ENCODE measurements around the gene SNX5. TPM values are rescaled to one million over a fixed set of nuclear protein-coding genes. Genes with fewer than 3 reads are reported as not detected.

The SNX5 gene
- total RNA-seq, 2 donors from 2014 or later: 207 to 208 TPM

DNA sequence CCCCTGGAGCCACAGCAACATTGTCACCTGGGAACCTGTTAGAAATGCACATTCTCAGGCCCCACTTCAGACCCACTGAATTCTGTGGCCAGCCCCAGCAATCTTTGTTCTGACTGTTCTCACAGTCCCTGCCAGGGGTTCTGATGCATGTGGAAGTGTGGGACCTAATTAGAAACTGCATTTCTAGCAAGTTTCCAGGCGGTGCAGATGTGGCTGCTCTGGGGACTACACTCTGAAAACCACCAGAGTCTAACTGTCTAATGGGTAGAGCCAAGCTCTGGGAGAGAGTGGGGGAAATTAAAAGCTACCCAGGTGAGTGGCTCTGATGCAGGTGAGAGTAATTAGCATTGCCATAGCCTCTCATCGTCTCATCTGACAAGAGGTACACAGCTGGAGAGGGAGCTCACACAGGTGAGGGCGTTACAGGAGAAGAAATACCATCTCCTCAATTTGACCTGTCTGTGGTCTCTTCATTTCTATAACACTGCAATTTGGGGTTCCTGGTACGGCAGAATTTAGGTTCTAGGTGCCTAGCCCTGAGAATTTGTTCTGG is 66.0 kb downstream of the SNX5 start:
- H3K27ac Mint-ChIP-seq: no peak overlapping the region

DNA sequence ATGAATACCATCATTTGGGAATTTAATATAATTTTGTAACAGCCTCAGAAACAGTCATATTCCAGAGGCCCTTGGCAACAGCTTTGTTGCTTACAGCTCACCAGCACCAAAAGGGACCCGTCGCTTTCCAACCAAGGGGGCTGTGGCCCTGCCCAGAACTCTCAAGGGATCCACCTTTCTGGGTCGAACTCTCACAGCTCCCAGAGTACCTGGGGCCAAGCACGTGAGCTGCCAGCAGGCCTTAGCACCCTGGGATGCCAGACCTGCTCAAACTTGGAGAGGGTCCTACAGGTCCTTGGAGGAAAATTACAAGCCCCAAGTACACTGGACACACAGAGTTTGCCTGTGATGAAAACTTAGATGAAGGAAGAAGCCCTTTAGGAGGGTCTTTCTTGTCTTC is 66.6 kb downstream of the SNX5 start:
- Mint-ChIP-seq H3K9me3 (no peaks in the 10 kb centered on the region), H3K27me3 (ENCODE audit: low read depth) (peaks cover 27% of the 10 kb centered on the region), H3K27ac (no peak overlapping the region), H3K4me3 (no peak overlapping the region), H3K36me3 (ENCODE audit: insufficient read depth in 2 of 2) (no peaks in the 10 kb centered on the region), H3K4me1 (ENCODE audit: low read depth) (peaks cover 9% of the 10 kb centered on the region)
- DNase-seq: no peak
- no peak for ATAC-seq (replicated peaks in 1 of 2)

More for the DNA sequence above, 66.0 kb downstream of the SNX5 start:
- H3K4me1 Mint-ChIP-seq (ENCODE audit: low read depth): peaks cover 8% of the 10 kb centered on the region
- H3K4me3 Mint-ChIP-seq: no peak overlapping the region
- peaks cover 20% of the 10 kb centered on the region for H3K27me3 Mint-ChIP-seq (ENCODE audit: low read depth)
- H3K36me3 Mint-ChIP-seq (ENCODE audit: insufficient read depth in 2 of 2): no peaks in the 10 kb centered on the region
- H3K9me3 Mint-ChIP-seq: no peaks in the 10 kb centered on the region
- no peak for DNase-seq
- ATAC-seq (replicated peaks in 1 of 2): no peak

DNA sequence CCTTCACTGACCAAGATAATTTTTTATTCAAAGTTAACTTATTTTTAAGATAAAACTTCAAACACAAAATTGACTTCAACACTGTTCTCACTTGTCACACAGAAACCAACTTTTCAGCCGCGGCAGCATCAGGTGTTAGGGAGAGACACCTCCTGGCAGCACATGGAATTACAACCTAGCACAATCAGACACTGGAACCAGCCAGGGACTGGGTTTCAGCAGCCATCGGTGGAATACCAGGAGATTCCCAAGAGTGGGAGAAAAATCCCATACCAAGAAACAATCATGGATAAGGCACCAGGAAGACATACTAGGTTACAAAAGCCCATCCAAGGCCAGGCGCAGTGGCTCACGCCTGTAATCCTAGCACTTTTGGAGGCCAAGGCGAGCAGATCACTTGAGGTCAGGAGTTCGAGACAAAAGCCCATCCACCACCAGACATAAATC is 70.0 kb downstream of the SNX5 start:
- peaks cover 43% of the 10 kb centered on the region for H3K27me3 Mint-ChIP-seq (ENCODE audit: low read depth)
- H3K27ac Mint-ChIP-seq: no peak overlapping the region
- peak; percentile 39 to 67 for ATAC-seq (replicated peaks in 1 of 2)
- no peak overlapping the region for H3K4me3 Mint-ChIP-seq
- peaks cover 19% of the 10 kb centered on the region for H3K4me1 Mint-ChIP-seq (ENCODE audit: low read depth)
- no peaks in the 10 kb centered on the region for H3K36me3 Mint-ChIP-seq (ENCODE audit: insufficient read depth in 2 of 2)
- DNase-seq: peak; percentile 64 to 71
- no peaks in the 10 kb centered on the region for H3K9me3 Mint-ChIP-seq

DNA sequence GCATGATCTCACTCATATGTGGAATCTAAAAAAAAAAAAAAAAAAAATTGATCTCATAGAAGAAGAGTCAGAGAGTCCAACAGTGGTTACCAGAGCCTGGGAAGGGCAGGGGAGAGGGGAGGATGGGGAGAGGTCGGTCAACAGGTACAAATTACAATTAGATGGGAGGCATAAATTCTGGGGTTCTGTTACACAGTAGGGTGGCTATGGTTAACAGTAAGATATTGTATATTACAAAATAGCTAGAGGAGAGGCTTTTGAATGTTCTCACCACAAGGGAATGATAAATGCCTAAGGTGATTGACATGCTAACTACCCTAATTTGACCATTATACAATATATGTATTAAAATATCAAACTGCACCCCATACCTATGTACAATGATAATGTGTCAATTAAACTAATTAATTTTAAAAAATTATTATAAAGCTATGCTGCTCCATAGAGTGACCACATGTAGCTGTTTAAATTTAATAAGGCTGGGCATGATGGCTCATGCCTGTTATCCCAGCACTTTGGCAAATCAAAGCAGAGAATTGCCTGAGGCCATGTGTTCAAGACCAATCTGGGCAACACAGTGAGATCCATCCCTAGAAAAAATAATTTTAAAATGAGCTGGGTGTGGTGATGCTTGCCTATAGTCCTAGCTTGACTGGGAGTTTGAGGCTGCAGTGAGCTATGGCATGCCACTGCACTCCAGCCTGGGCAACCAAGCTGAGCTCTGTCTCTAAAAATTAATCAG is 70.9 kb downstream of the SNX5 start:
- Mint-ChIP-seq H3K36me3 (ENCODE audit: insufficient read depth in 2 of 2) (no peaks in the 10 kb centered on the region), H3K4me3 (no peak overlapping the region), H3K4me1 (ENCODE audit: low read depth) (peaks cover 19% of the 10 kb centered on the region), H3K27me3 (ENCODE audit: low read depth) (peaks cover 38% of the 10 kb centered on the region), H3K9me3 (no peaks in the 10 kb centered on the region), H3K27ac (peak overlapping the region; percentile 46)
- ATAC-seq (replicated peaks in 1 of 2): no peak
- no peak for DNase-seq

DNA sequence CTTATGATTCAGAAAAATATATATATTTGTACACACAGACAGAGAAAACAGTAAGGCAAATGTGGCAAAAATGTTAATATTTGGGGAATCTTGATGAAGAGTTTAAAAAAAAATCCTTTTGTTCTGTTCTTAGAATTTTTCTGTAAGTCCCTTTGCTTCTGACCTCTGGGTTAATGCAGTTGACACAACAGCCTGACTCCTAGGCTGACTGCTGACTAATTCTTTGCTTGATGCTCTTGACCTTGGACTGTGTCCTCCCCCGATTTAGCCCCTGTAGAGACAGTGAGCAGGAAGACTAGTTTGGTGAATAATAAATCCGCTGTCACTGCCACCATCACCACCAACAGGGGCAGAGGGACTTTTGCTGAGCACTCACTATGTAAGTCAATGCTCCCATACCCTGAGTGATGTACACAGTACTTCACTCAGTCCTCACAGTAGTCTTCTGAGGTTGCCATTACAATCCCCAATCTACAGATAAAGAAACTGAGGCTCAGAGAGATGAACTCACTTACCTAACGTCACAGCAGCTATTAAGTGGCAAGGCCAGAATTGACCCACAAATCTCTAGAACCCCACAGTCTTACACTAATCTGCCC is 71.7 kb downstream of the SNX5 start:
- no peak for DNase-seq
- Mint-ChIP-seq H3K27me3 (ENCODE audit: low read depth) (peaks cover 42% of the 10 kb centered on the region), H3K27ac (no peak overlapping the region), H3K9me3 (no peaks in the 10 kb centered on the region), H3K4me3 (no peak overlapping the region), H3K36me3 (ENCODE audit: insufficient read depth in 2 of 2) (no peaks in the 10 kb centered on the region), H3K4me1 (ENCODE audit: low read depth) (peaks cover 19% of the 10 kb centered on the region)
- peak; percentile 31 to 44 for ATAC-seq (replicated peaks in 1 of 2)

DNA sequence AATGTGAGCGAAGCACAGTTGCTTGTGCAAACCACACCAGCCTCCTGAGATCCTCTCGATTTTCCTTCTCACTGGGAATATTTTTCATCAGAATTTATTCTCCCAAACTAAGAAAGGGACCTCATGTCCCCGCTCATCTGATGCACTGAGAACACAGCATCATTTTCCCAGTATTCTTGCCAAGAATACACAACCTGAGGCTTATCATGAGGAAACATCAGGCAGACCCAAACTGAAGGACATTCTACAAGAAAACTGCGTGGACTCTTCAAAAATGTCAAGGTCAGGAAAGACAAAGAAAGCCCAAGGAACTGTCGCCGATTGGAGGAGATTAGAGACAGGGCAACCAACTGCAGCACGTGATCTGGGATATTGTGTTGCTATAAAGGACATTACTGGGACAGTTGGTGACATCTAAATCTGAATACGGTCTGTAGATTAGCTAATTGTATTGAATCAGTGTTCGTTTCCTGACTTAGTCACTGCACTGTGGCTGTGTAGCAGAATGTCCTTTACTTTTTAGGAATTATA is 72.3 kb downstream of the SNX5 start:
- Mint-ChIP-seq H3K4me3 (peak overlapping the region; percentile 56 to 78), H3K4me1 (ENCODE audit: low read depth) (peaks cover 19% of the 10 kb centered on the region), H3K27ac (no peak overlapping the region), H3K9me3 (no peaks in the 10 kb centered on the region), H3K36me3 (ENCODE audit: insufficient read depth in 2 of 2) (no peaks in the 10 kb centered on the region), H3K27me3 (ENCODE audit: low read depth) (peaks cover 48% of the 10 kb centered on the region)
- no peak for ATAC-seq (replicated peaks in 1 of 2)
- DNase-seq: no peak

DNA sequence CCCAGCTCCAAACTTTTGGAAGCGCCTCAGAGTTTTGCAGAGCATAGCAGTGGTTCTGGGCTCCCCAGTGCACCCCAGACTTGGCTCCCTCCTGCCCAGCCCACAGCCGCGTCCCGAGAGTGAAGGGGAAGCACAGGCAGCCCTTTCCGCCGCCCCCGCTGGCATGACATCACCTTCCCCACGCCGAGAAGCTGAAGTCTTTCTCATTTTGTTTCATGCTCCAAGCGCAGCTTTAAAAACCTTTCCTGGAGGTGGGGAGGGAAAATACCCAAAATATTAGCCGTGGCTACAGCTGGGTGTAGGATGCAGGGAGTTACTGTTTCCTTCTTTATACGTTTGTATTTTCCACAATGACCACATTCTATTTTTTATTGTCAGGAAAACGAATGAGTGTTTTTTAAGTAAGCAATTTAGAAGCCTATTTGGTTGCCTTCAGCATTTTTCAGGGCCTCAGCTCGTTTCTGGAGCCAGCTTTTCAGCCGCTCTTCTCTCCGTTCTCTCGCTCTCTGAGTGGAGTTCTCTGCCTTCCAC is 72.9 kb downstream of the SNX5 start:
- peak; percentile 89 to 93 for ATAC-seq (replicated peaks in 1 of 2)
- H3K27ac Mint-ChIP-seq: no peak overlapping the region
- H3K4me3 Mint-ChIP-seq: peak overlapping the region; percentile 56 to 78
- no peaks in the 10 kb centered on the region for H3K9me3 Mint-ChIP-seq
- H3K27me3 Mint-ChIP-seq (ENCODE audit: low read depth): peaks cover 49% of the 10 kb centered on the region
- H3K36me3 Mint-ChIP-seq (ENCODE audit: insufficient read depth in 2 of 2): no peaks in the 10 kb centered on the region
- H3K4me1 Mint-ChIP-seq (ENCODE audit: low read depth): peaks cover 19% of the 10 kb centered on the region
- peak; percentile 70 to 80 for DNase-seq

DNA sequence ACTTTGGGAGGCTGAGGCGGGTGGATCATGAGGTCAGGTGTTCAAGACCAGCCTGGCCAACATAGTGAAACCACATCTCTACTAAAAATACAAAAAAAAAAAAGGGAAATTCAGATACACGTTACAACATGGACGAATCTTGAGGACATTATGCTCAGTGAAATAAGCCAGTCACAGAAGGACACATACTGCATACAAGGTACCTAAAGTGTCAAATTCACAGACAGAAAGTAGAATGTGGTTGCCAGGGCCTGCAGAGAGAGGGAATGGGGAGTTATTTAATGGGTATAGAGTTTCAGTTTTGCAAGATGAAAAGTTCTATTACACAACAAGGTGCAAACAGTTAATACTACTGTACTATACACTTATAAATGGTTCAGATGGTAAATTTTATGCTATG is 75.1 kb downstream of the SNX5 start:
- Mint-ChIP-seq H3K27me3 (ENCODE audit: low read depth) (peaks cover 54% of the 10 kb centered on the region), H3K4me1 (ENCODE audit: low read depth) (peaks cover 19% of the 10 kb centered on the region), H3K4me3 (no peak overlapping the region), H3K36me3 (ENCODE audit: insufficient read depth in 2 of 2) (peaks cover 0 to 4% of the 10 kb centered on the region in 2 donors), H3K9me3 (peaks cover 2 to 4% of the 10 kb centered on the region in 2 donors), H3K27ac (no peak overlapping the region)
- DNase-seq (no peak), ATAC-seq (replicated peaks in 1 of 2) (no peak)

DNA sequence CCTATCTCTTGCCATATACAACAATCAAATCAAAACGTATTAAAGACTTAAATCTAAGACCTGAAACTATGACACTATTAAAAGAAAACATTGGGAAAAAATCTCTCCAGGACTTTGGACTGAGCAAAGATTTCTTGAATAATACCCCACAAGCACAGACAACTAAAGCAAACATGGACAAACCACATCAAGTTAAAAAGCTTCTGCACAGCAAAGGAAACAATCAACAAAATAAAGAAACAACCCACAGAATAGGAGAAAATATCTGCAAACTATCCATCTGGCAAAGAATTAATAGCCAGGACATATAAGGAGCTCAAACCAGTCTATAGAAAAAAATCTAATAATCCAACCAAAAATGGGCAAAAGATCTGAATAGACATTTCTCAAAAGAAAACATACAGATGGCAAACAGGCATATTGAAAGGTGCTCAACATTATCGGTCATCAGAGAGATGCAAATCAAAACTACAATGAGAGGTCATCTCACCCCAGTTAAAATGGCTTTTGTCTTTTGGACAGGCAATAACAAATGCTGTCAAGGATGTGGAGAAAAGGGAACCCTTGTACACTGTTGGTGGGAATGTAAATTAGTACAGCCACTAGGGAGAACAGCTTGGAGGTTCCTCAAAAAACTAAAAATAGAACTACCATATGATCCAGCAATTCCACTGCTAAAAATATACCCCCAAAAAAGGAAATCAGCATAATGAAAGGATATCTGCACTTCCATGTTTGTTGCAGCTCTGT is 76.2 kb downstream of the SNX5 start:
- DNase-seq (no peak), ATAC-seq (replicated peaks in 1 of 2) (no peak)
- Mint-ChIP-seq H3K4me3 (no peak overlapping the region), H3K27ac (no peak overlapping the region), H3K36me3 (ENCODE audit: insufficient read depth in 2 of 2) (peaks cover 0 to 4% of the 10 kb centered on the region in 2 donors), H3K27me3 (ENCODE audit: low read depth) (peaks cover 47% of the 10 kb centered on the region), H3K4me1 (ENCODE audit: low read depth) (peaks cover 24% of the 10 kb centered on the region), H3K9me3 (peaks cover 2 to 4% of the 10 kb centered on the region in 2 donors)

Other genes starting within 250 kb of the SNX5 start
- 10 to 100 TPM; 41.1 to 47.0 TPM for gene MGME1, start 224 bp upstream of the SNX5 start, total RNA-seq
- gene OVOL2, start 89.1 kb upstream of the SNX5 start, total RNA-seq: under 1 TPM; 0.25 to 0.41 TPM
- 10 to 100 TPM; 12.4 to 16.2 TPM for gene KAT14, start 169.1 kb upstream of the SNX5 start, total RNA-seq
- 10 to 100 TPM in 1 of 2 donors, 1 to 10 TPM in 1; 9.7 to 10.2 TPM for gene PET117, start 169.1 kb upstream of the SNX5 start, total RNA-seq

Data from activated T-cell treated with anti-CD3 and anti-CD28 coated beads, Interleukin-2, amount 50 U/mL, for 72 hours (primary cell).